Measurements from ENCODE around the gene NTM. TPM values are rescaled to one million over a fixed set of nuclear protein-coding genes. Genes with fewer than 3 reads are reported as not detected.

NTM gene
- total RNA-seq, 6 donors from 2014 or later: 4.1 to 151 (median 115) TPM

- 88 to 90% methylated on average over 5 of the region's 5 CpGs for WGBS, 2 donors
- H3K27ac ChIP-seq: no peak overlapping the region
- ATAC-seq (ENCODE audit: low FRiP score in 2 of 2) (no peak), DNase-seq (no peak)
- no peak overlapping the region for H3K4me3 ChIP-seq
- no peaks in the 10 kb centered on the region for H3K9me3 ChIP-seq
- no peaks in the 10 kb centered on the region for H3K4me1 ChIP-seq
- no peaks in the 10 kb centered on the region for H3K27me3 ChIP-seq
- H3K36me3 ChIP-seq: no peaks in the 10 kb centered on the region
- TF ChIP-seq CTCF (IDR thresholded peaks at IDR 0.05) (no peak), POLR2AphosphoS5 (IDR thresholded peaks at IDR 0.05) (no peak), EP300 (IDR thresholded peaks at IDR 0.05) (no peak), POLR2A (IDR thresholded peaks at IDR 0.05) (no peak)
These were observed 76.3 kb downstream of the NTM start for GRCh38 chr11:131446590-131447275.

GRCh38 chr11:131447277-131447815 is 76.9 kb downstream of the NTM start:
- WGBS, 2 donors: 72 to 78% methylated on average over 10 of the region's 10 CpGs
- Histone ChIP-seq H3K4me1 (no peaks in the 10 kb centered on the region), H3K27ac (no peak overlapping the region), H3K27me3 (no peaks in the 10 kb centered on the region), H3K9me3 (no peaks in the 10 kb centered on the region), H3K4me3 (no peak overlapping the region), H3K36me3 (no peaks in the 10 kb centered on the region)
- ATAC-seq (ENCODE audit: low FRiP score in 2 of 2): no peak
- DNase-seq: no peak
- TF ChIP-seq CTCF (IDR thresholded peaks at IDR 0.05) (no peak), POLR2AphosphoS5 (IDR thresholded peaks at IDR 0.05) (no peak), POLR2A (IDR thresholded peaks at IDR 0.05) (no peak), EP300 (IDR thresholded peaks at IDR 0.05) (no peak)

GRCh38 chr11:131447898-131448297 is 77.5 kb downstream of the NTM start:
- WGBS, 2 donors: 88 to 93% methylated on average over 6 to 11 of the region's 11 CpGs
- DNase-seq (peak in 1 of 2 donors; percentile 24), ATAC-seq (ENCODE audit: low FRiP score in 2 of 2) (no peak)
- TF ChIP-seq CTCF (IDR thresholded peaks at IDR 0.05) (no peak), POLR2A (IDR thresholded peaks at IDR 0.05) (no peak), EP300 (IDR thresholded peaks at IDR 0.05) (no peak), POLR2AphosphoS5 (IDR thresholded peaks at IDR 0.05) (no peak)
- H3K27me3 ChIP-seq: no peaks in the 10 kb centered on the region
- H3K9me3 ChIP-seq: no peaks in the 10 kb centered on the region
- H3K4me3 ChIP-seq: no peak overlapping the region
- no peak overlapping the region for H3K27ac ChIP-seq
- no peaks in the 10 kb centered on the region for H3K4me1 ChIP-seq
- no peaks in the 10 kb centered on the region for H3K36me3 ChIP-seq

GRCh38 chr11:131449036-131450019 is 78.9 kb downstream of the NTM start:
- no peaks in the 10 kb centered on the region for H3K4me1 ChIP-seq
- no peaks in the 10 kb centered on the region for H3K9me3 ChIP-seq
- H3K27me3 ChIP-seq: no peaks in the 10 kb centered on the region
- no peak for DNase-seq
- no peak for TF ChIP-seq CTCF (IDR thresholded peaks at IDR 0.05)
- no peak overlapping the region for H3K4me3 ChIP-seq
- no peak for ATAC-seq (ENCODE audit: low FRiP score in 2 of 2)
- H3K36me3 ChIP-seq: no peaks in the 10 kb centered on the region
- 88% methylated on average over 15 to 17 of the region's 17 CpGs for WGBS, 2 donors
- H3K27ac ChIP-seq: no peak overlapping the region
